GM19328 (cell line): ENCODE results near the gene NR1H4.
"Not testable (repeated sequence)": the region's sequence is repeated elsewhere in the genome, so short reads cannot be mapped to it uniquely, and the experiment has no call there.

Source experiments
- ATAC-seq: cut with Tn5 transposase; IDR thresholded peaks from one replicate; pipeline ENCODE4 v1.9.1; 2021; ENCODE audit warnings: mild to moderate bottlenecking, moderate library complexity; ENCODE audit not compliant: unreplicated experiment

The NR1H4 gene

DNA sequence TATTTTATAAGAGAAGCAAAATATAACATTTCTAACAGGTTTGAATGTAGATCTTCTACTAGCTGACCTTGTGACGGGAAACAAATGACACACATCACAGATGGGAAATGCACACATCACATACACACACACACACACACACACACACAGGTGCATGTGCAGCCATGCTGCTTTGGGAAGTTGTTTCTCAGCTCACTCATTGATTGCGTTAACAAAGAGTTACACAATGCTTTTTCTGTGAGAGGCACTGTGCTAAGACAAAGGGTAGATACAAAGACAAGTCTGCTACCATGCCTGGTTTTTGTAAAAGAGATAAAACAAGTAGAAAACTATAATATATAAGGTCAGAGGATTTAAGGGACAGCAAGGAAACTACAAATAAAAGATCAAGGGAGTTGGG, 1.3 kb upstream of the NR1H4 start:
- ATAC-seq = no peak

GRCh38 chr12:100473050-100473715, 483 bp upstream of the NR1H4 start:
- no peak for ATAC-seq

GRCh38 chr12:100474617-100475016, 951 bp downstream of the NR1H4 start:
- no peak for ATAC-seq

DNA sequence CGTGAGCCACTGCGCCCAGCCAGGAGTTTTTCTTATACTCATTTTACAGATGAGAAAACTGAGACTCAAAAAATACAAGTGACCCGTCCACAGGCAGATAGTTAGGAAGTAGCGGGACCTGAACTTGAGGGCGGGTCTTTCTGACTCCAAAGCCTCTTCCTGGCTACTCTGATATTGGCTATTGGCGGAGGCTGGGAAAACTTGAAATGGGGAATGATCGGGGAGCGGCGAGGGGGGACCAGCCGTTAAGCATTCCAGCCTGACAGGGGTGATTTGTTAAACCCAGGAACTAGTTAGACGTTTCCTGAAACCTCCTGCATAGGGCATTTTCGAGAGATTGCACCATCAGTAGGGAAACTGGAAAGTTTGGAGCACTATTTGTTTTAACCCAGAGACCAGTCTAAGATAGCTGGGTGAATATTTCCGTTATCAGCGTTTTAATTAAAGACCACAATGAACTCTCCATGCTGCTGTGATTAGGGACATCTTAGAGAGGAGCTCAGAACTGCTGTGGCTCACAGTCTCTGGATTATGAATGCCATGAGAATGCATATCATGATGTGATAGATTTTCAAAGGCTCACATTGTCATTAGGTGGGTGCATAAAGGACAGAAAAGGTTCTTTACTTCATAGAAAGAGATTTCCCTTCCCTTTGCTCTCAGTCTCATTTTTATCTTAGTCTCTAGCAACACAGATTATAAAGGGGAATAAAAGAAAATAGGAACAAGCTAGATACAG, 2.5 kb downstream of the NR1H4 start:
- ATAC-seq = no peak

- no peak for ATAC-seq
Measured at GRCh38 chr12:100481021-100481420, 7.4 kb downstream of the NR1H4 start.

- ATAC-seq = no peak
Measured at GRCh38 chr12:100484183-100484886, 10.7 kb downstream of the NR1H4 start.

DNA sequence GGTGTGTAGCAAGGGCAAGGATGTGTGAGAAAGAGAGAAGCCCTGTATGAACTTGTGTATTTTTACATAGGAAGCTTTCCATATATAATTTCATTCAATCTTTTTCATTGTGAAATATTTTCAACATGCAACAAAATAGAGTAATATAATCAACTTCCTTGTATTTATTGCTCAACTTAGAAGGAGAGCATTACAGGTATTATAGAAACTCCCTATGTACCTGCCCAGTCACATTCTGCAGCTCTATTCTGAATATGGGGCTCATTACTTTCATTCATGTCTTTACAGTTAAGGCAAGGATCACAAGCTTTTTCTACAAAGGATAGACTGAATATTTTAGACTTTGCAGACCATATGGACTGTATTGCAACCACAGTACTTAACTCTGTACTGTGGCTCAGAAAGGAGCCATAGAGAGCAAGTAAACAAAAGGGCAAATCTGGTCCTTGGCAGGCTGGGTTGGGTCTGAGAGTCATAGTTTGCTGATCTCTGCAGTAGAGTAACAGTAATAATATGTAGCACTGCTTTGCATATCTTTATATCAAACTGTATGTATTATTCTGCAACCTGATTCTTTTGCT, 11.3 kb downstream of the NR1H4 start:
- no peak for ATAC-seq

DNA sequence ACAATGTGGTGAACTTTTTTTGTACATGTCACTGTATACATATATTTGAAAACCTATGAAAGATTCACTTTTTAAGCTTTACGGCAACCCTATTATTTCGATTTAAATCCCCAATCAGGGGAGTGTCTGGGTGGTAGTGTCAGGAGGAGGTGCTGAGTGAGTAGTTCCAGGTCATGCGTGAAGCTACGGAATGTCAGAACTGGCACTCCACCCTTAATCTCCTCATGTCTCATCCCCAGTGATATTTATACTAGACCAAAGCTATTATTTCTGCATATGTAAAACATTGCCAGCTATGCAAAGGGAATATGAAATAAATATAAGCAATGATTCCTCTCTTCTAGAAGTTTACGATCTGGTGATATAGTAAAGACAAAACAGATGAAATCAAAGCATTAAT, 12.3 kb downstream of the NR1H4 start:
- ATAC-seq = no peak

GRCh38 chr12:100489251-100489820, 15.7 kb downstream of the NR1H4 start:
- no peak for ATAC-seq

GRCh38 chr12:100490056-100490455, 16.4 kb downstream of the NR1H4 start:
- ATAC-seq = no peak

GRCh38 chr12:100491104-100491503, 17.4 kb downstream of the NR1H4 start:
- no peak for ATAC-seq

- ATAC-seq = no peak
Measured at GRCh38 chr12:100493396-100494012, 19.8 kb downstream of the NR1H4 start.

GRCh38 chr12:100494026-100494425, 20.4 kb downstream of the NR1H4 start:
- no peak for ATAC-seq

GRCh38 chr12:100494538-100494937, 20.9 kb downstream of the NR1H4 start:
- ATAC-seq = no peak

GRCh38 chr12:100497105-100497795, 23.6 kb downstream of the NR1H4 start:
- ATAC-seq = no peak

- no peak for ATAC-seq
Measured at GRCh38 chr12:100498141-100498540, 24.5 kb downstream of the NR1H4 start.

DNA sequence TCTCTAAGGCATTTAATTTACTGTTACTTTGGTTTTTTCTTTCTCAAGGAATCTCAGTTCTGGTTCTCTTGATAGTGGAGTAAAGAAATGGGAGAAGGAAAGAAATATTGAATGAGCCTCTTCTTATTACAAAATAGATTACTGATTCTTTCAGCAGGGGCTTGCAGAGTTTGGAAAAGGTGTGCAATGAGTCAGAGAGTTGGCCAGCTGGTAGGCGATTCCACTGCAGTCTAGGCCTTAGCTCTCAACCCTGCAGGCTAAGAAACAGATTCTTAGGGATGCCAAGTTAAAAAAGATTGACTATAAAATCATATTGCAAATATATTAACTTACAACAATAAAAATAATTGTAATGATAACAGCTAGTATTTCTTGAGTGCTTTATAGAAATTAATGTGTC, 25.8 kb downstream of the NR1H4 start:
- no peak for ATAC-seq

- ATAC-seq = not testable (repeated sequence)
Measured at GRCh38 chr12:100502718-100503117, 29.1 kb downstream of the NR1H4 start.

GRCh38 chr12:100503228-100503628, 29.6 kb downstream of the NR1H4 start:
- no peak for ATAC-seq

- no peak for ATAC-seq
Measured at GRCh38 chr12:100504804-100505203, 31.1 kb downstream of the NR1H4 start.
